WTC11 (cell line): ENCODE results near the gene LPCAT1. TPM values are rescaled to one million over a fixed set of nuclear protein-coding genes. Genes with fewer than 3 reads are reported as not detected.
A peak's percentile ranks its signal among the peaks of the same experiment; 100 is the strongest.

Source experiments
- ATAC-seq: fragments of 200-7000 bp; cut with Tn5 transposase; 2 replicates; pipeline ENCODE4 v1.10.0; 2021; ENCODE audit warnings: mild to moderate bottlenecking, moderate library complexity
- CTCF ChIA-PET: fragments of 300-600 bp; sonication (Branson Sonifier 250); formaldehyde crosslinking; loops from one replicate; lab custom pipeline; 2021; ENCODE audit warnings: antibody characterized with exemption; lab: Charles Lee
- POLR2A ChIA-PET: fragments of 350-600 bp; sonication (Branson Sonifier 250); formaldehyde crosslinking; loops from one replicate; lab custom pipeline; 2021; ENCODE audit warnings: antibody characterized with exemption; lab: Charles Lee
- DNase-seq: peaks from one replicate; pipeline ENCODE4 v3.0.0; 2021; ENCODE audit warnings: low spot score
- H3K27ac Mint-ChIP-seq: 2 replicates; pipeline ENCODE4 v1.8.0; 2021; ENCODE audit warnings: mixed read lengths
- H3K27me3 Mint-ChIP-seq: 2 replicates; pipeline ENCODE4 v1.8.0; 2021; ENCODE audit warnings: low read depth, mild to moderate bottlenecking, moderate library complexity, mixed read lengths
- H3K36me3 Mint-ChIP-seq: 2 replicates; pipeline ENCODE4 v1.8.0; 2021; ENCODE audit warnings: mixed read lengths
- H3K4me1 Mint-ChIP-seq: 2 replicates; pipeline ENCODE4 v1.8.0; 2022; ENCODE audit warnings: mixed read lengths
- H3K4me3 Mint-ChIP-seq: 2 replicates; pipeline ENCODE4 v1.8.0; 2021; ENCODE audit warnings: mild to moderate bottlenecking, moderate library complexity, mixed read lengths
- H3K9me3 Mint-ChIP-seq: 2 replicates; pipeline ENCODE4 v1.8.0; 2021; ENCODE audit warnings: mixed read lengths
- CDX4 ChIP-seq: fragments of 250-450 bp; sonication (Bioruptor Pico); IDR thresholded peaks from 2 replicates; pipeline ENCODE4 v1.9.0; 2021; ENCODE audit warnings: moderate library complexity, mild to moderate bottlenecking, inconsistent platforms, borderline replicate concordance
- CREB1 ChIP-seq: sonication (generic); formaldehyde crosslinking; IDR thresholded peaks from 2 replicates; pipeline ENCODE4 v1.8.0; 2023; ENCODE audit warnings: mild to moderate bottlenecking, missing genetic modification reagents
- E2F5 ChIP-seq: sonication (generic); formaldehyde crosslinking; IDR thresholded peaks from 2 replicates; pipeline ENCODE4 v1.8.1; 2022; ENCODE audit warnings: mild to moderate bottlenecking, moderate library complexity, missing genetic modification reagents
- ELF4 ChIP-seq: sonication (generic); formaldehyde crosslinking; IDR thresholded peaks from 2 replicates; pipeline ENCODE4 v1.8.1; 2022; ENCODE audit warnings: low read depth, mild to moderate bottlenecking, moderate library complexity, missing genetic modification reagents
- FOXJ3 ChIP-seq: sonication (generic); formaldehyde crosslinking; IDR thresholded peaks from 2 replicates; pipeline ENCODE4 v1.9.0; 2021; ENCODE audit warnings: missing genetic modification reagents, mild to moderate bottlenecking, borderline replicate concordance
- FOXK1 ChIP-seq: sonication (generic); formaldehyde crosslinking; IDR thresholded peaks from 2 replicates; pipeline ENCODE4 v1.8.0; 2022; ENCODE audit warnings: mild to moderate bottlenecking, moderate library complexity, missing genetic modification reagents
- FOXP4 ChIP-seq: sonication (generic); formaldehyde crosslinking; IDR thresholded peaks from 2 replicates; pipeline ENCODE4 v1.8.0; 2022; ENCODE audit warnings: mild to moderate bottlenecking, missing genetic modification reagents
- GABPB1 ChIP-seq: sonication (generic); formaldehyde crosslinking; IDR thresholded peaks from 2 replicates; pipeline ENCODE4 v1.8.1; 2023; ENCODE audit warnings: mild to moderate bottlenecking, missing genetic modification reagents
- MXD4 ChIP-seq: fragments of 250-450 bp; sonication (Bioruptor Pico); IDR thresholded peaks from 2 replicates; pipeline ENCODE4 v1.8.0; 2021; ENCODE audit warnings: mild to moderate bottlenecking, moderate library complexity, borderline replicate concordance
- OVOL2 ChIP-seq: fragments of 250-450 bp; sonication (Bioruptor Pico); IDR thresholded peaks from 2 replicates; pipeline ENCODE4 v1.9.0; 2021; ENCODE audit warnings: mild to moderate bottlenecking, borderline replicate concordance
- PREB ChIP-seq: sonication (generic); formaldehyde crosslinking; IDR thresholded peaks from 2 replicates; pipeline ENCODE4 v1.8.1; 2022; ENCODE audit warnings: mild to moderate bottlenecking, missing genetic modification reagents, moderate library complexity, borderline replicate concordance
- RELA ChIP-seq: sonication (generic); formaldehyde crosslinking; IDR thresholded peaks from 2 replicates; pipeline ENCODE4 v1.8.1; 2022; ENCODE audit warnings: missing genetic modification reagents, mild to moderate bottlenecking, borderline replicate concordance
- RORB ChIP-seq: fragments of 250-450 bp; sonication (Bioruptor Pico); IDR thresholded peaks from 2 replicates; pipeline ENCODE4 v1.9.0; 2021; ENCODE audit warnings: mild to moderate bottlenecking
- SP1 ChIP-seq: sonication (generic); formaldehyde crosslinking; conservative IDR thresholded peaks from 2 replicates; pipeline ENCODE4 v1.8.1; 2022; ENCODE audit warnings: missing genetic modification reagents
- TEAD4 ChIP-seq: sonication (generic); formaldehyde crosslinking; IDR thresholded peaks from 2 replicates; pipeline ENCODE4 v1.8.0; 2022; ENCODE audit warnings: mild to moderate bottlenecking, missing genetic modification reagents
- TP53 ChIP-seq: sonication (generic); formaldehyde crosslinking; IDR thresholded peaks from 2 replicates; pipeline ENCODE4 v1.8.1; 2023; ENCODE audit warnings: mild to moderate bottlenecking, missing genetic modification reagents
- ZNF121 ChIP-seq: sonication (generic); formaldehyde crosslinking; IDR thresholded peaks from 2 replicates; pipeline ENCODE4 v1.8.0; 2023; ENCODE audit warnings: missing genetic modification reagents
- ZNF416 ChIP-seq: fragments of 250-450 bp; sonication (Bioruptor Pico); IDR thresholded peaks from 2 replicates; pipeline ENCODE4 v1.9.0; 2021; ENCODE audit warnings: mild to moderate bottlenecking, inconsistent platforms
- total RNA-seq: library from RNA; stranded (reverse); gene quantifications from 3 replicates; pipeline ENCODE4 v1.2.3, GENCODE V29; 2021
- TF ChIP-seq, protein P1 (sequence below): fragments of 250-450 bp; sonication (Bioruptor Pico); IDR thresholded peaks from 2 replicates; pipeline ENCODE4 v1.9.0; 2021; ENCODE audit warnings: mild to moderate bottlenecking
- TF ChIP-seq, protein P2 (sequence below): sonication (generic); formaldehyde crosslinking; IDR thresholded peaks from 2 replicates; pipeline ENCODE4 v1.8.0; 2022; ENCODE audit warnings: mild to moderate bottlenecking, missing genetic modification reagents
- TF ChIP-seq, protein P3 (sequence below): fragments of 250-450 bp; sonication (Bioruptor Pico); IDR thresholded peaks from 2 replicates; pipeline ENCODE4 v2.1.2; 2022; ENCODE audit warnings: mild to moderate bottlenecking, moderate library complexity

The LPCAT1 gene
- total RNA-seq, 1 experiment from 2014 or later, result 206 TPM

DNA sequence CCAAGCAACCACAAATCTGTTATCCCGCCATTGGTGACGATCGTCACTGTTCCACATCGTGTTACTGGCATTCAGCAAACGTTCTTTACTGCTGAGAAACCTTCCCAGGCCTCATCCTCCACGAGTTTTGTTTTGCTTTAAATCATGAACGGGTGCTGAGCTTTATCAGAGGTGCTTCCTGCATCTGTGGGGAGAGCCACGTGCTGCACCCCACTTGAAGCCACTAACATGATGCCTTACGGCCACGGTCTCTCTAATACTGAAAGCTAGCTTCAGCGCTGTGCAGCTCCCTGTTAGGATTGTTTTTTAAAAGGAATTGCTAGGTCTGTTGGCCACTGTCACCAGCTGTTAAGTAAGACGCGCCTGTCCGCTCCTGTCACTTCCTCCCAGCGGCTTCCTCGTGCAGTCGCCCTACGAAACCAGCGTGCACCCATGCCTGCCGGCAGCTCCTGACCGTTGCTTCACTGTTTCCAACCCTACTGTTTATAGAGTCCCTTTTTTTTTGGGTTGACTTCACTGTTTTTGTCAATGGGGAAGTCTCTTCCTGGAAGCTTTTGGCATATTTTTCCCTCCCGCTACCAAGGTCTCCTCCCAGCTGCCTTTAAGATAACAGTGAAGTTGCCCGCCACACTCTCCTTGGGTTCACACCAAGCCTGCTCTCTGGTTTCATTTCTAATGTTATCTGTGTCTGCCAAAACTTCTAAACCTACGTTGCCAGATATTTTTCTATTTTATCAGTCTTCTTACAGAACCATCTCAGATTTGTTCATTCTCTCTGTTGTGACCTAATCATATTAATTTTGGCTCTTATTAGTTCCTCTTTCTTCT lies 20.3 kb downstream of the LPCAT1 start:
- Mint-ChIP-seq H3K27ac (peak overlapping the region; percentile 66), H3K27me3 (no peaks in the 10 kb centered on the region), H3K4me3 (no peak overlapping the region), H3K4me1 (peaks cover 59% of the 10 kb centered on the region), H3K9me3 (no peaks in the 10 kb centered on the region), H3K36me3 (peaks cover 13% of the 10 kb centered on the region)
- CTCF ChIA-PET, result interaction anchor here (1.1 to 2.3 kb wide), 10 partner anchors 8 to 142 kb away, joined by 3 to 15 read pairs (median 4); no protein-coding TSS in a partner anchor
- ATAC-seq, result no peak
- POLR2A ChIA-PET, result interaction anchor here (0.6 to 1.0 kb wide), 2 partner anchors 12 to 18 kb away, joined by 3 read pairs; no protein-coding TSS in a partner anchor
- DNase-seq, result no peak
- no peak for TF ChIP-seq ZNF121 (CRISPR knock-in tag)

GRCh38 chr5:1502737-1503120 lies 21.0 kb downstream of the LPCAT1 start:
- ATAC-seq, result no peak
- ChIA-PET POLR2A (interaction anchor here (1.0 kb wide), 1 partner anchor 11 kb away, joined by 3 read pairs; no protein-coding TSS in a partner anchor), CTCF (interaction anchor here (1.1 to 2.3 kb wide), 9 partner anchors 7 to 143 kb away, joined by 3 to 15 read pairs (median 4); no protein-coding TSS in a partner anchor)
- Mint-ChIP-seq H3K27ac (peak overlapping the region; percentile 66), H3K4me3 (no peak overlapping the region), H3K4me1 (peaks cover 51% of the 10 kb centered on the region), H3K36me3 (peaks cover 16% of the 10 kb centered on the region), H3K9me3 (no peaks in the 10 kb centered on the region), H3K27me3 (no peaks in the 10 kb centered on the region)
- DNase-seq, result no peak
- TF ChIP-seq PREB, result no peak
- TF ChIP-seq GABPB1 (CRISPR knock-in tag), result no peak
- TF ChIP-seq ELF4 (CRISPR knock-in tag), result no peak
- no peak for TF ChIP-seq FOXJ3 (CRISPR knock-in tag)
- TF ChIP-seq, protein P1, sequence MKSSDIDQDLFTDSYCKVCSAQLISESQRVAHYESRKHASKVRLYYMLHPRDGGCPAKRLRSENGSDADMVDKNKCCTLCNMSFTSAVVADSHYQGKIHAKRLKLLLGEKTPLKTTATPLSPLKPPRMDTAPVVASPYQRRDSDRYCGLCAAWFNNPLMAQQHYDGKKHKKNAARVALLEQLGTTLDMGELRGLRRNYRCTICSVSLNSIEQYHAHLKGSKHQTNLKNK, result no peak
- no peak for TF ChIP-seq RELA (CRISPR knock-in tag)
- TF ChIP-seq ZNF416 (CRISPR knock-in tag), result no peak
- no peak for TF ChIP-seq OVOL2
- no peak for TF ChIP-seq TP53 (CRISPR knock-in tag)
- no peak for TF ChIP-seq RORB (CRISPR knock-in tag)
- no peak for TF ChIP-seq FOXP4 (CRISPR knock-in tag)
- no peak for TF ChIP-seq CDX4 (CRISPR knock-in tag)
- TF ChIP-seq, protein P2, sequence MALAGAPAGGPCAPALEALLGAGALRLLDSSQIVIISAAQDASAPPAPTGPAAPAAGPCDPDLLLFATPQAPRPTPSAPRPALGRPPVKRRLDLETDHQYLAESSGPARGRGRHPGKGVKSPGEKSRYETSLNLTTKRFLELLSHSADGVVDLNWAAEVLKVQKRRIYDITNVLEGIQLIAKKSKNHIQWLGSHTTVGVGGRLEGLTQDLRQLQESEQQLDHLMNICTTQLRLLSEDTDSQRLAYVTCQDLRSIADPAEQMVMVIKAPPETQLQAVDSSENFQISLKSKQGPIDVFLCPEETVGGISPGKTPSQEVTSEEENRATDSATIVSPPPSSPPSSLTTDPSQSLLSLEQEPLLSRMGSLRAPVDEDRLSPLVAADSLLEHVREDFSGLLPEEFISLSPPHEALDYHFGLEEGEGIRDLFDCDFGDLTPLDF (CRISPR knock-in tag), result no peak
- no peak for TF ChIP-seq FOXK1
- no peak for TF ChIP-seq MXD4 (CRISPR knock-in tag)
- TF ChIP-seq, protein P3, sequence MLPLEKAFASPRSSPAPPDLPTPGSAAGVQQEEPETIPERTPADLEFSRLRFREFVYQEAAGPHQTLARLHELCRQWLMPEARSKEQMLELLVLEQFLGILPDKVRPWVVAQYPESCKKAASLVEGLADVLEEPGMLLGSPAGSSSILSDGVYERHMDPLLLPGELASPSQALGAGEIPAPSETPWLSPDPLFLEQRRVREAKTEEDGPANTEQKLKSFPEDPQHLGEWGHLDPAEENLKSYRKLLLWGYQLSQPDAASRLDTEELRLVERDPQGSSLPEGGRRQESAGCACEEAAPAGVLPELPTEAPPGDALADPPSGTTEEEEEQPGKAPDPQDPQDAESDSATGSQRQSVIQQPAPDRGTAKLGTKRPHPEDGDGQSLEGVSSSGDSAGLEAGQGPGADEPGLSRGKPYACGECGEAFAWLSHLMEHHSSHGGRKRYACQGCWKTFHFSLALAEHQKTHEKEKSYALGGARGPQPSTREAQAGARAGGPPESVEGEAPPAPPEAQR (CRISPR knock-in tag), result no peak
- no peak for TF ChIP-seq E2F5
- no peak for TF ChIP-seq CREB1 (CRISPR knock-in tag)
- TF ChIP-seq TEAD4, result no peak
- no peak for TF ChIP-seq SP1 (CRISPR knock-in tag)
